A549 (cell line): Measurements from ENCODE around the gene NUP214.

Source experiments
- CTCF ChIP-seq: fragments of >200 bp; sonication (Bioruptor Twin); formaldehyde crosslinking; IDR thresholded peaks from 3 replicates; pipeline ENCODE4 v1.5.1; 2016
- EP300 ChIP-seq, 2 experiments: fragments of >200 bp; sonication (Bioruptor Twin); formaldehyde crosslinking; IDR thresholded peaks; 2 replicates in 1 of 2; 3 replicates in 1 of 2; pipeline ENCODE4 v1.6.1; 2016 to 2017
- ESRRA ChIP-seq: fragments of 150-350 bp; IDR thresholded peaks from 2 replicates; pipeline ENCODE4 v1.6.1; 2014; ENCODE audit warnings: mild to moderate bottlenecking, low read length, borderline replicate concordance
- HDAC2 ChIP-seq: fragments of 200-600 bp; sonication (generic); IDR thresholded peaks from 2 replicates; pipeline ENCODE4 v1.6.1; 2016
- HMGXB4 ChIP-seq: fragments of 250-450 bp; sonication (Bioruptor Pico); IDR thresholded peaks from 2 replicates; pipeline ENCODE4 v1.5.0; 2021; ENCODE audit warnings: mild to moderate bottlenecking, moderate library complexity, borderline replicate concordance
- HOXA7 ChIP-seq: fragments of 250-450 bp; sonication (Bioruptor Pico); IDR thresholded peaks from 2 replicates; pipeline ENCODE4 v1.5.0; 2020; ENCODE audit warnings: mild to moderate bottlenecking, moderate library complexity
- JUN ChIP-seq, 2 experiments: fragments of >200 bp; sonication (Bioruptor Twin); formaldehyde crosslinking; IDR thresholded peaks; 2 replicates in 1 of 2; 3 replicates in 1 of 2; pipeline ENCODE4 v1.6.1; 2016 to 2017
- NFE2L2 ChIP-seq: fragments of 150-350 bp; conservative IDR thresholded peaks from 2 replicates; pipeline ENCODE4 v1.6.1; 2014; ENCODE audit warnings: low read length
- POLR2A ChIP-seq: IDR thresholded peaks from 2 replicates; pipeline ENCODE4 v1.6.1; 2012; ENCODE audit warnings: mild to moderate bottlenecking, low read length
- POLR2AphosphoS2 ChIP-seq: conservative IDR thresholded peaks from 2 replicates; pipeline ENCODE4 v1.6.1; 2012; ENCODE audit warnings: low read length, improper control_type of control experiment, inconsistent platforms
- RAD21 ChIP-seq, 2 experiments: fragments of >200 bp in 1 of 2; sonication (Bioruptor Twin) in 1 of 2; formaldehyde crosslinking in 1 of 2; IDR thresholded peaks in 1 of 2; conservative IDR thresholded peaks in 1 of 2; 2 replicates in 1 of 2; 3 replicates in 1 of 2; pipeline ENCODE4 v1.6.1; 2012 to 2018; ENCODE audit warnings: inconsistent platforms in 1 of 2
- TP53 ChIP-seq: fragments of 250-450 bp; sonication (Bioruptor Pico); IDR thresholded peaks from 2 replicates; pipeline ENCODE4 v1.5.0; 2021; ENCODE audit warnings: mild to moderate bottlenecking, moderate library complexity
- USF2 ChIP-seq: fragments of 450-650 bp; IDR thresholded peaks from 2 replicates; pipeline ENCODE4 v1.6.1; 2014; ENCODE audit warnings: antibody characterized with exemption

- TF ChIP-seq ESRRA: no peak
- no peak for TF ChIP-seq CTCF
- TF ChIP-seq HOXA7 (CRISPR knock-in tag): no peak
- TF ChIP-seq EP300 (IDR thresholded peaks at IDR 0.05): no peak
- TF ChIP-seq NFE2L2: no peak
- no peak for TF ChIP-seq RAD21 (conservative IDR thresholded peaks at IDR 0.05 in 1 of 2, IDR thresholded peaks at IDR 0.05 in 1 of 2)
- no peak for TF ChIP-seq JUN (IDR thresholded peaks at IDR 0.05)
- no peak for TF ChIP-seq TP53
- TF ChIP-seq HDAC2: no peak
- no peak for TF ChIP-seq POLR2A
- TF ChIP-seq USF2: no peak
- no peak for TF ChIP-seq HMGXB4
- no peak for TF ChIP-seq POLR2AphosphoS2
Measured at GRCh38 chr9:131104016-131104740, 21.2 kb upstream of the NUP214 start.
